ENCODE data around the gene TMEM234.

- TF ChIP-seq FOXM1 (IDR thresholded peaks at IDR 0.05; ENCODE audit: borderline replicate concordance) (no peak), ZNF384 (IDR thresholded peaks at IDR 0.05) (no peak), BHLHE40 (IDR thresholded peaks at IDR 0.05; ENCODE audit: borderline replicate concordance) (no peak), ARNT (IDR thresholded peaks at IDR 0.05) (no peak), TARDBP (IDR thresholded peaks at IDR 0.05) (no peak), SP1 (IDR thresholded peaks at IDR 0.05) (no peak), L3MBTL2 (conservative IDR thresholded peaks at IDR 0.05) (no peak), SUZ12 (IDR thresholded peaks at IDR 0.05) (no peak), FOXK2 (IDR thresholded peaks at IDR 0.05) (no peak), NFRKB (IDR thresholded peaks at IDR 0.05) (no peak)
- TF ChIP-seq, protein P1, sequence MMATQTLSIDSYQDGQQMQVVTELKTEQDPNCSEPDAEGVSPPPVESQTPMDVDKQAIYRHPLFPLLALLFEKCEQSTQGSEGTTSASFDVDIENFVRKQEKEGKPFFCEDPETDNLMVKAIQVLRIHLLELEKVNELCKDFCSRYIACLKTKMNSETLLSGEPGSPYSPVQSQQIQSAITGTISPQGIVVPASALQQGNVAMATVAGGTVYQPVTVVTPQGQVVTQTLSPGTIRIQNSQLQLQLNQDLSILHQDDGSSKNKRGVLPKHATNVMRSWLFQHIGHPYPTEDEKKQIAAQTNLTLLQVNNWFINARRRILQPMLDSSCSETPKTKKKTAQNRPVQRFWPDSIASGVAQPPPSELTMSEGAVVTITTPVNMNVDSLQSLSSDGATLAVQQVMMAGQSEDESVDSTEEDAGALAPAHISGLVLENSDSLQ (IDR thresholded peaks at IDR 0.05) = no peak
These were observed 19.0 kb upstream of the TMEM234 start for GRCh38 chr1:32241001-32241763.
